ENCODE results near the gene OVOL3. TPM values are rescaled to one million over a fixed set of nuclear protein-coding genes. Genes with fewer than 3 reads are reported as not detected.

OVOL3 gene
- total RNA-seq, 1 donor from 2014 or later: not detected

GRCh38 chr19:36139473-36140303 lies 28.7 kb downstream of the OVOL3 start, which contains the start of gene CAPNS1:
Gene CAPNS1, plus strand, starts transcription at chr19:36140066. Its CDS starts 946 bp downstream, at chr19:36141012.
- DNase-seq (ENCODE audit: extremely low spot score in 2 of 2): peak in 1 of 2 donors; percentile 94
- H3K36me3 ChIP-seq: peaks cover 0 to 21% of the 10 kb centered on the region in 2 donors
- H3K27me3 ChIP-seq: no peaks in the 10 kb centered on the region
- H3K4me3 ChIP-seq: peak within 1 kb of the TSS; percentile 82 to 88
- intact Hi-C loops (cut with DNase I): loop anchor here (10.0 kb wide), 1 partner anchor 1465 kb away; the partner anchor contains the start of genes SCGB2B2 and ZNF302
- H3K27ac ChIP-seq: peak within 1 kb of the TSS; percentile 98
- TF ChIP-seq POLR2AphosphoS5 (IDR thresholded peaks at IDR 0.05; ENCODE audit: insufficient read depth in 1 of 2, low read depth in 1 of 2) (peak; percentile 91 to 98), POLR2A (IDR thresholded peaks at IDR 0.05) (peak; percentile 60 to 96), CTCF (IDR thresholded peaks at IDR 0.05) (peak in 1 of 3 experiments; percentile 18)
- H3K4me1 ChIP-seq: peaks cover 34% of the 10 kb centered on the region
- no peaks in the 10 kb centered on the region for H3K9me3 ChIP-seq

- intact Hi-C loops (cut with DNase I): loop anchor here (10.0 kb wide), 1 partner anchor 1466 kb away; the partner anchor contains the start of genes SCGB2B2 and ZNF302
- Histone ChIP-seq H3K27me3 (no peaks in the 10 kb centered on the region), H3K9me3 (no peaks in the 10 kb centered on the region), H3K4me3 (peak overlapping the region; percentile 82 to 88), H3K27ac (peak overlapping the region; percentile 98), H3K4me1 (peaks cover 34% of the 10 kb centered on the region), H3K36me3 (peaks cover 0 to 28% of the 10 kb centered on the region in 2 donors)
- no peak for DNase-seq (ENCODE audit: extremely low spot score in 2 of 2)
- TF ChIP-seq POLR2AphosphoS5 (IDR thresholded peaks at IDR 0.05; ENCODE audit: insufficient read depth in 1 of 2, low read depth in 1 of 2): peak in 1 of 2 donors; percentile 12
- no peak for TF ChIP-seq POLR2A (IDR thresholded peaks at IDR 0.05)
Measured at GRCh38 chr19:36140304-36141038, 29.5 kb downstream of the OVOL3 start.

- peak overlapping the region; percentile 82 to 88 for H3K4me3 ChIP-seq
- peaks cover 0 to 36% of the 10 kb centered on the region in 2 donors for H3K36me3 ChIP-seq
- peaks cover 34% of the 10 kb centered on the region for H3K4me1 ChIP-seq
- H3K27ac ChIP-seq: peak overlapping the region; percentile 98
- peak in 1 of 2 donors; percentile 94 for DNase-seq (ENCODE audit: extremely low spot score in 2 of 2)
- TF ChIP-seq CTCF (IDR thresholded peaks at IDR 0.05): no peak
- peak in 1 of 2 donors; percentile 73 for TF ChIP-seq POLR2A (IDR thresholded peaks at IDR 0.05)
- peak in 1 of 2 donors; percentile 45 for TF ChIP-seq POLR2AphosphoS5 (IDR thresholded peaks at IDR 0.05; ENCODE audit: insufficient read depth in 1 of 2, low read depth in 1 of 2)
- no peaks in the 10 kb centered on the region for H3K9me3 ChIP-seq
- intact Hi-C loops (cut with DNase I): loop anchor here (10.0 kb wide), 1 partner anchor 1466 kb away; the partner anchor contains the start of genes SCGB2B2 and ZNF302
- no peaks in the 10 kb centered on the region for H3K27me3 ChIP-seq
Measured at GRCh38 chr19:36141039-36141927, 30.3 kb downstream of the OVOL3 start.

- TF ChIP-seq POLR2A (IDR thresholded peaks at IDR 0.05) (no peak), CTCF (IDR thresholded peaks at IDR 0.05) (no peak), POLR2AphosphoS5 (IDR thresholded peaks at IDR 0.05; ENCODE audit: insufficient read depth in 1 of 2, low read depth in 1 of 2) (no peak)
- DNase-seq (ENCODE audit: extremely low spot score in 2 of 2): no peak
- H3K27ac ChIP-seq: peak overlapping the region; percentile 98
- H3K4me3 ChIP-seq: no peak overlapping the region
- H3K4me1 ChIP-seq: peaks cover 31% of the 10 kb centered on the region
- no peaks in the 10 kb centered on the region for H3K27me3 ChIP-seq
- intact Hi-C loops (cut with DNase I): loop anchor here (10.0 kb wide), 1 partner anchor 1467 kb away; the partner anchor contains the start of genes SCGB2B2 and ZNF302
- H3K9me3 ChIP-seq: no peaks in the 10 kb centered on the region
- H3K36me3 ChIP-seq: peaks cover 0 to 44% of the 10 kb centered on the region in 2 donors
Measured at GRCh38 chr19:36142046-36142445, 31.1 kb downstream of the OVOL3 start.

Data from vagina (tissue), 2 donors.